Body of pancreas (tissue), 4 donors: ENCODE results near the gene ABCA3.

Experiments used
- CTCF ChIP-seq, 7 experiments: fragments of 450-650 bp in 4 of 7; fragments of 200-600 bp in 3 of 7; sonication (generic) in 3 of 7; IDR thresholded peaks; one replicate each; pipeline ENCODE4 v1.5.1; 2016 to 2019; ENCODE audit warnings: antibody characterized with exemption in 7 of 7
- POLR2A ChIP-seq, 3 donors: fragments of 450-650 bp; IDR thresholded peaks; one replicate each; pipeline ENCODE4 v1.6.1; 2016; ENCODE audit warnings: antibody characterized with exemption in 3 of 3, mild to moderate bottlenecking in 2 of 3

GRCh38 chr16:2233872-2234812 is 106.4 kb downstream of the ABCA3 start:
- no peak for TF ChIP-seq CTCF (IDR thresholded peaks at IDR 0.05)
- no peak for TF ChIP-seq POLR2A (IDR thresholded peaks at IDR 0.05)
